ENCODE measurements around the gene LMCD1.

- TF ChIP-seq CTCF (IDR thresholded peaks at IDR 0.05) (no peak), EZH2 (IDR thresholded peaks at IDR 0.05; ENCODE audit: borderline replicate concordance, insufficient read depth, low read depth, low read length, poor library complexity, severe bottlenecking) (no peak)
Observed at GRCh38 chr3:8617921-8618320, 116.3 kb downstream of the LMCD1 start.
